Upper lobe of left lung (tissue), 4 donors: ENCODE measurements around the gene PCDHGA3.

ENCODE experiments used
- CTCF ChIP-seq, 6 experiments: fragments of 450-650 bp in 4 of 6; fragments of 200-600 bp in 2 of 6; sonication (generic) in 2 of 6; IDR thresholded peaks; one replicate each; pipeline ENCODE4 v1.5.1; 2016 to 2019; ENCODE audit warnings: antibody characterized with exemption in 6 of 6
- POLR2A ChIP-seq, 4 donors: fragments of 450-650 bp; IDR thresholded peaks; one replicate each; pipeline ENCODE4 v1.5.1; 2016 to 2017; ENCODE audit warnings: antibody characterized with exemption in 4 of 4, mild to moderate bottlenecking in 2 of 4
- POLR2AphosphoS5 ChIP-seq, 2 donors: sonication (generic); formaldehyde crosslinking; IDR thresholded peaks; one replicate each; pipeline ENCODE4 v1.5.1; 2017; ENCODE audit warnings: antibody characterized with exemption in 2 of 2

- TF ChIP-seq CTCF (IDR thresholded peaks at IDR 0.05) (no peak), POLR2A (IDR thresholded peaks at IDR 0.05) (no peak), POLR2AphosphoS5 (IDR thresholded peaks at IDR 0.05) (no peak)
These were observed 39.7 kb downstream of the PCDHGA3 start for GRCh38 chr5:141383345-141383744.
